ENCODE data around the gene ADCY6. TPM values are rescaled to one million over a fixed set of nuclear protein-coding genes. Genes with fewer than 3 reads are reported as not detected.
A peak's percentile ranks its signal among the peaks of the same experiment; 100 is the strongest.

ADCY6 gene
- total RNA-seq, 1 donor from 2014 or later, result 42.7 TPM

DNA sequence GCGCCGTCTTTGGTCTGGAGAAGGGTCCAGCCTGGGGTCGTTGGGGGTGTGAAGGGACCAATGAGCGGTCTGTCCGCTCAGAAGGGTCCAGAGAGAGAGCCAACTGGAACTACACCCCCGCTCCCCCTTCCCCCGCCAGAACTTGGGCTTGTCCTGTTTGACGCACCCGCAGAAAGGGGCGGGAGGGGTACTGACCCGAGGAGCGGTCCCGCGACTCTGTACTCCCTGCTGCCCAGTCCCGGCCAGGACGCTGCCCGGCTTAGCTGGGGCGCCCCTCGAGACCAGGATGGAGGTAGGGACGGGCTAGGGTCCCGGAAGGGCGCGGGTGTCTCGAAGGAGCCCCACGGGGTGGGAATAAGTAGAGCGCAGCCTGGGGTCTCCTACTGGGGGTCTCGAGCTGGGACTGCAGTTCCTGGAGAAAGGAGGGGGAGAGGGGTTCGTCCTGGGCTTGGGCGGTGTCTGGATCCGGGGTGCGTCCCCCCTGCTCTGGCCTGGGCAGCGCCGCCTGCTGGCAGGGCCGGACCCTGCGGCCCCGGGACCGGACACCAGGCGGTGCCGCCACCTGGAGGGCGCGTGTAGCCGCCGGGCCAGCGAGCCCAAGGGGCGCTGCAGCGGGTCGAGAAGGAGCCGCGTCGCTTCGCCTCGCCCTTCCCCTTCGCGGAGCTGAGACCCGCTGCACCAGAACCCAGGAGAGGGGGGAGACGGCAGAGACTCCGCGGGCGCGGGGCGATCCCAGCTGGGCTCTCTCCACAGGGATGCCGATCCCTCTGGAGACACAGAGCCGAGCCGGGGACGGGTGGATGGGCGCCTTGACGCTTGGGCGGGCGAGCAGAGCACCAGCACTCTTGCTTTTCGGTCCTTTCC, 25.6 kb upstream of the ADCY6 start:
- ATAC-seq (peak; percentile 93 to 95), DNase-seq (peak; percentile 91)
- Histone ChIP-seq H3K4me3 (peak overlapping the region; percentile 94), H3K27me3 (ENCODE audit: low read depth) (no peaks in the 10 kb centered on the region), H3K27ac (peak overlapping the region; percentile 93), H3K4me1 (peaks cover 43% of the 10 kb centered on the region), H3K9me3 (no peaks in the 10 kb centered on the region), H3K36me3 (no peaks in the 10 kb centered on the region)
- TF ChIP-seq, protein P1, sequence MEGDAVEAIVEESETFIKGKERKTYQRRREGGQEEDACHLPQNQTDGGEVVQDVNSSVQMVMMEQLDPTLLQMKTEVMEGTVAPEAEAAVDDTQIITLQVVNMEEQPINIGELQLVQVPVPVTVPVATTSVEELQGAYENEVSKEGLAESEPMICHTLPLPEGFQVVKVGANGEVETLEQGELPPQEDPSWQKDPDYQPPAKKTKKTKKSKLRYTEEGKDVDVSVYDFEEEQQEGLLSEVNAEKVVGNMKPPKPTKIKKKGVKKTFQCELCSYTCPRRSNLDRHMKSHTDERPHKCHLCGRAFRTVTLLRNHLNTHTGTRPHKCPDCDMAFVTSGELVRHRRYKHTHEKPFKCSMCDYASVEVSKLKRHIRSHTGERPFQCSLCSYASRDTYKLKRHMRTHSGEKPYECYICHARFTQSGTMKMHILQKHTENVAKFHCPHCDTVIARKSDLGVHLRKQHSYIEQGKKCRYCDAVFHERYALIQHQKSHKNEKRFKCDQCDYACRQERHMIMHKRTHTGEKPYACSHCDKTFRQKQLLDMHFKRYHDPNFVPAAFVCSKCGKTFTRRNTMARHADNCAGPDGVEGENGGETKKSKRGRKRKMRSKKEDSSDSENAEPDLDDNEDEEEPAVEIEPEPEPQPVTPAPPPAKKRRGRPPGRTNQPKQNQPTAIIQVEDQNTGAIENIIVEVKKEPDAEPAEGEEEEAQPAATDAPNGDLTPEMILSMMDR (IDR thresholded peaks at IDR 0.05), result peak; percentile 100
- intact Hi-C loops (cut with DNase I), result no loop called here

DNA sequence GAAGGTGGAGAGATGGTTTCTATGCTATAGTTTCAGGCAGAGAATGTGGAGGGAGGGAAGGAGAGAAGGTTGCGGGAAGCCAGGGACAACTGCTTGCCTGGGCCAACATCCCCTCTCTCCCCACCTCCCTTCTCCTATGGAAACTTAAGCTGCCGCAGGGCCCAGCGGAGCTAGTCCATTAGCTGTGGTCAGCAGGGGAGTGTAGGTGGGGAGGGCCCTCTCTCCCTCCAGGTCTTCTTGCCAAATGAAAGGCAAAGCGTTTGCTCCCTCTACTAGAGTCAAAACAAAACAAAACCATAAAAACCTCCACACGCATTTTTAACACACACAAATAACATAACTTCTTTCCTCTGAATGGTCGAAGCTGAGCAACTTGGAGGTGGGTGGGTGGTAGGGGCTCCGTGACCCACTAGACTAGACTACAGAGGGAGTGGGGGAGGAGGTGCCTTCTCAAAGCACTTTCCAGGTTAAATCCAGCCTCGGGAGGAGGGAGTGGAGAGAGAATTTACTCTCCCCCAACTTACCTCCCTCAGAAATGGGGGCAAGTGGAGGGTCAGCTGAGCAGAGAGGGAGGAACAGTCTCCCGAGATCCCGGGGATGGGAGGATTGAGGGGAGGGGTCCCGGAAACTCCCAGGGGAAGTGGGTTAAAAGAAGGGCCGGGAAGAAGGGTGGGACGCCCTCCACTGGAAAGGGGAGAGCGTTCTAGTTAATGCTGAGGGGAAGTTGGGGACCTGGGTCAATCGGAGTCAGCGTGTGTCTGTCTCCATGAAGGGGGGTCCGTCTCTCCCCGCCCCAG, 24.8 kb upstream of the ADCY6 start:
- no peak for DNase-seq
- Histone ChIP-seq H3K36me3 (no peaks in the 10 kb centered on the region), H3K27me3 (ENCODE audit: low read depth) (no peaks in the 10 kb centered on the region), H3K27ac (peak overlapping the region; percentile 93), H3K4me3 (peak overlapping the region; percentile 94), H3K9me3 (no peaks in the 10 kb centered on the region), H3K4me1 (peaks cover 43% of the 10 kb centered on the region)
- no peak for ATAC-seq
- TF ChIP-seq, protein P1 (IDR thresholded peaks at IDR 0.05), result no peak
- intact Hi-C loops (cut with DNase I), result no loop called here

DNA sequence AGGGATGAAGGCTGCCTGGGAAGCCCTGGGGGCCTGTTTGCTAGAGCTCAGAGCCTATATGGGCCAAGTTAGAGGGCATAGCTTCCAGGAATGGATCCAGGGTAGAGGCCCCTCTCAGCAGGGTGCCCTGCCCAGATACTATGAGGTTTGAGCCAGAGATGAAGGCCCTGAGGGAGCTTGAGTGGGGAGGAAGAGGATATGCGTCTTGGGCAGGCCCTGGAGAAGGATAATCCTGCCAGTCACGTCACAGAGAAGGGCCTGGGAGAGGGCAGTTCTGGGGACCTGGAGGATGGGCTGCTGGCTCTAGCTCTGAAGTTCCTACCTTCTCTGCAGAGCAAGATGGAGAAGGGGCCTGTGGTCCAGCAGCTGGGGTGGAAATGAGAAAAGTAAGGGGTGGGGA, 23.5 kb upstream of the ADCY6 start:
- Histone ChIP-seq H3K4me3 (no peak overlapping the region), H3K27ac (no peak overlapping the region), H3K9me3 (no peaks in the 10 kb centered on the region), H3K27me3 (ENCODE audit: low read depth) (no peaks in the 10 kb centered on the region), H3K4me1 (peaks cover 34% of the 10 kb centered on the region), H3K36me3 (no peaks in the 10 kb centered on the region)
- intact Hi-C loops (cut with DNase I), result no loop called here
- TF ChIP-seq, protein P1 (IDR thresholded peaks at IDR 0.05), result no peak
- DNase-seq (no peak), ATAC-seq (no peak)

DNA sequence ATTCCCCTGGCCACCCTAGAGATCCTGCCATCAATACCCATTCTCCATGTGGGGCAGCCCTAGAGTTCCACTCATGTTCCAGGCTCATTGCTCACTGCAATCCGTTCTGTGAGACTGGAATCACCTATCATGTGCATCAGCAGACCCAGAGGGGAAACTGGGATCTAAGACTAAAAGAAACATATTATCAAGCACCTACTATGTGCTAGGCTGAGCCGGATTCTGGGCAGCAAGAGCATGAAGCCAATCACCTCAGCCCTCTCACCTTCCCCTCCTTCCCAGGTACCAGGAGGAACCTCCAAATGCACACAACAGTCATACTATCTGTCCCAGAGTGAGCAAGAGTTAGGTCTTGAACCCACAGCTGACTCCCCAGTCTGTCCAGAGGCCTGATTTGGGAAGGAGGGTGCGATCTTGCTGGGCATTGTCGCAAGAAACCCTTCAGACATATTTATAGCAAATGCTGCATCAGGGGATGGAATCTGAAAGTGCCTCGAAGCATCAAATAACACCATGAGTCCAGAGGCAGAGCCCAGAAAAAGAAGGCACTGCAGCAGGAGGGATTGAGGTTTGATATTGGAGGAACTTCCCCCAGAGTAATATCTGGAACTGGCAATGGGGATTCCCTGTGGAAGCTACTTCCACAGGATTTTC, 22.7 kb upstream of the ADCY6 start:
- intact Hi-C loops (cut with DNase I), result no loop called here
- Histone ChIP-seq H3K9me3 (no peaks in the 10 kb centered on the region), H3K27me3 (ENCODE audit: low read depth) (no peaks in the 10 kb centered on the region), H3K4me1 (peaks cover 29% of the 10 kb centered on the region), H3K4me3 (no peak overlapping the region), H3K27ac (no peak overlapping the region), H3K36me3 (no peaks in the 10 kb centered on the region)
- no peak for DNase-seq
- TF ChIP-seq, protein P1 (IDR thresholded peaks at IDR 0.05), result no peak
- no peak for ATAC-seq

DNA sequence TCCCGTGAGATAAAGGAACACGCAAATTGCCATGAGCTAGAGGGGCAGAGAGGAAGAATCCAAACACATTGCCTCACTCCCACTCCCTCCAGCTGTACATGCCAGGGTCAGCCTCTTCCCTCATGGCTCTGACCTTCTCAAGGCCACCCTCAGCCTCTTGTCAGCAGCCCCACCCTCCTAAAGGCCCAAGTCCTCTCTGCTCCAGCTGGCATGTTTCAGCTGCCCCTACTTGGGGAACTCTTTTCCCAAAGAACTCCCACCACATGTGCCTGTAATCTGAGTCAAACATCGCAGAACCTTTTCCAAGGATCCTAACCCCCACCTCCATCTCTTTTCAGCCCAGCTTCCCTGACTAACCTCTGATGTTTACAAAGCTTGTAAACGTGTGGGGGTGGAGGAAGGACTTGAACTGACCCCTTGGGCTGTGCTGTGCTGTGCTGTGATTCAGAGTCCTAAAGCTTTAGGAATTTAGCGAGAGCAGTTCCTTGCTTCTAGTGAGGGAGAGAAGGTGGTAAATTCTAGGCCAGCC, 22.1 kb upstream of the ADCY6 start:
- Histone ChIP-seq H3K27me3 (ENCODE audit: low read depth) (no peaks in the 10 kb centered on the region), H3K4me3 (no peak overlapping the region), H3K9me3 (no peaks in the 10 kb centered on the region), H3K4me1 (peaks cover 23% of the 10 kb centered on the region), H3K36me3 (no peaks in the 10 kb centered on the region), H3K27ac (no peak overlapping the region)
- ATAC-seq, result no peak
- no peak for DNase-seq
- intact Hi-C loops (cut with DNase I), result no loop called here
- TF ChIP-seq, protein P1 (IDR thresholded peaks at IDR 0.05), result no peak
